RCC 7860 (cell line): ENCODE measurements around the gene CUL7.

Experiments used
- DNase-seq: peaks from one replicate; pipeline ENCODE4 v3.0.0-alpha.2; 2015; ENCODE audit warnings: low spot score
- FAIRE-seq: peaks from 2 replicates; lab custom pipeline; 2012; peaks lifted over from hg19 to GRCh38; lab: Jason Lieb, UNC

CUL7 gene

DNA sequence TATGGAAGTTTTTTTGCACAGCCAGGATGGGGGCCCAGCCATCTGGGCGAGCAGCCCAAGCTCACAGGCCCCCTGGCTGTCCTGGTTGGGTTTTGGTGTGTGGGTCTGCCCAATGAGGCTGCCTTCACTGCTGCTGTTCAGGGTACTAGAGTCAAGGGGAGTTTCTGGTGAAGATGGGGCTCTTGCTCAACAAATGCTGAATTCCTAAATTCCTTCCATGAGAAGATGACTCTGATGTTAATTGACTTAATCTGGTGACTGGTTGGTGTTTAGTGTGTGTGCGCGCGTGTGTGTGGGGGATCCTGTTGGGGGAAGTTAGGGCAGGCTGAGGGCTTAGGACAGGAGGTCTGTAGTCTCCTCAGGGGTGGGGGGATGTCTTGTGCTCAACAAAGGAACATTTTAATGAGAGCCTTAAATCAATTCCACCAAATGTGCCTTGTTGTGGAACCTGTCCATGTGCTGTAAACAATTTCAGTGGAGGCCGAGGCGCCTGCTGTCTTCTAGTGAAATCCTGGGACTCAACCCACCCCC lies 24.4 kb upstream of the CUL7 start:
- DNase-seq = no peak
- FAIRE-seq = no peak

DNA sequence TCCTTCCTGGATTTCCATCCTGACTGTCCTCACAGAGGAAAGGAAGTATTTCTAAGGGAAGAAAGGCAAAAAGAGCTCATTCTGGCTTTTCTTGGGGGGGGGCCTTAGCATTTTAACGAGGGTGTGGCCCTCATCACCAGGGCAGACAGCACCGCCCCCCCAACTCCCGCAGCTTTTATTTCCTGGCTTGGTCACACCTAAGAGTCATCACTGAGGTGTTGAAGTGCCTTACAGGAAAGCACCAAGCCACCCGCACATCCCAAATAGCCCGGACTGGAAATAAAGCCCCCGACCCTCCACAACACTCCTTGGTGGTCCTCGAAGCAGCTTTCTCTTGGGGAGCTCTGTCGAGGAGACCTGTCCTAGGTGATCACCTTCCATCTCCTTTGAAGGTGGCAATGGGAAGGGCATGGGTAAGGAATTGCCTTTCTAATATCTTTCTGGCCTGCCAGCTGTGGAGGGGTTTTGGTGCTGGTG lies 23.7 kb upstream of the CUL7 start:
- FAIRE-seq = no peak
- no peak for DNase-seq

DNA sequence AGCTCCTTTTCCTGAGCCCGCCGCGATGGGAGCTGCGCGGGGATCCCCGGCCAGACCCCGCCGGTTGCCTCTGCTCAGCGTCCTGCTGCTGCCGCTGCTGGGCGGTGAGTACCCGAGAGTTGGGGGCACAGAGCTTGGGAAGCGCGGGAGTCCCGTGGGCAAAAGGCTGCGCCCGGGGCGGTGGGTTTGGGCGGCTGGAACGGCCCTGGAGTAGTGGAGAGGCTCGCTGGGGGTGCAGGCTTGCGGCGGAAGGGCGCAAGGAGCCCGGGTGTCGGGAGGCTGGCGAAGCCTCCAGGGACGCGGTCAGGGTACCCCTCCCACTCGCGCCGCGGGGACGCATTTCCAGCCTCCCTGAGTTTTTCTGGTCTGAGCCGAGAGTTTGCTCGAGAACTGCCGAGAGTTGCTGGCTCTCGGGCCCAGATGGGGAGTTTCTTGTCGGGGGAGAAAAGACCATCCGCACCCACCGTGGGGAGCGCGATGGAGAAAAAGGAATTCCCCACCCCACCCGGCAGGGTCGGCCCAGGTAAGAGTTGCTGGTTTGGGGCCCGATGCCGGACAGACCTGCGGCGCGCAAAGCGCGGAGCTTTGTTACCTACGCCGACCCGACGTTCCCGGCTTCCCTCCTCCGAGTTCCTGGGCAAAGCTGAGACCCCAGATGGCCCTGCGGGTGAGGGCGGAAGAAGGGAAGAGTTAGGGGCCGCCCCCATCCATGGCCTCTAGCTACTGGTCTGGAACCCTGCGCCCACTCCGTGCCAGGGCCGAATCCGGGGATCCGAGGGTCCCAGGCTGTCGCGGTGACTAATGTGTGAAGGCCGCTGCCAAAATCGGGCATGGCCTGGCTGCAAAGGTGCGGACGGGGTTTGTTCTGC lies 23.0 kb upstream of the CUL7 start:
- FAIRE-seq (no peak), DNase-seq (no peak)

DNA sequence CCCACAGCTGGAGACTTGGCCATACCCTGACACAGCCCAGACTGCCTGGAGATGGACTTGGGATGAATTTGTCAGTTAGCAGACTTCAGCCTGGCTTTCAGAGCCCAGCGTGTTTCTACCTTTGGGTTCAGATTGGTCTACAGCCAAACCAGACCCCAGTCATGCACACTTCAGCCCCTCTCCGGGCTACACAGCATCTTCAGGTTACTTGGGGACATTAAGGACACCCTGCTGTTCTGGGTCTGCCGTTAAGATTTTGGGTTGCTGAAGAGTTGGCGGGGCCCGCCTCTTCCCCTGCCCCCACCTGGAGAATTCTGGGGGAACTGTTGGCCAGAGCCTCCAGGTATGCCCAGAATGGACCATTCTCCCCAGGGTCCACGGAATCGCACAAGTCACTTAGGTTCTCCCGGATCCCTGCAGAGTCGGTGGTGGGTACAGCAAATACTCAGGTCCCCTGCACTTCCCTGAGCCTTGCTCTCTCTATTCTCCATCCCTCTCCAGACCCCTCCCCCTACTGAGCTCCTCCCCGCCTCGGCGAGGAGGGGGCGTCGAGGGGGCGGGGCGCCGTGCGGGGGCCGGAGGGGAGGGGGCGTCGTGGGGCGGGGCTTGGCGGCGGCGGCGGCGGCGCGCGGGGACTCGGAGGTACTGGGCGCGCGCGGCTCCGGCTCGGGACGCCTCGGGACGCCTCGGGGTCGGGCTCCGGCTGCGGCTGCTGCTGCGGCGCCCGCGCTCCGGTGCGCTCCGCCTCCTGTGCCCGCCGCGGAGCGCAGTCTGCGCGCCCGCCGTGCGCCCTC lies 22.2 kb upstream of the CUL7 start, which contains the start of gene PTK7:
PTK7 (plus strand) TSS at position 645 of the 794 bp plus-strand sequence. CDS start 175 bp downstream, outside the sequence.
- FAIRE-seq = no peak
- no peak for DNase-seq

DNA sequence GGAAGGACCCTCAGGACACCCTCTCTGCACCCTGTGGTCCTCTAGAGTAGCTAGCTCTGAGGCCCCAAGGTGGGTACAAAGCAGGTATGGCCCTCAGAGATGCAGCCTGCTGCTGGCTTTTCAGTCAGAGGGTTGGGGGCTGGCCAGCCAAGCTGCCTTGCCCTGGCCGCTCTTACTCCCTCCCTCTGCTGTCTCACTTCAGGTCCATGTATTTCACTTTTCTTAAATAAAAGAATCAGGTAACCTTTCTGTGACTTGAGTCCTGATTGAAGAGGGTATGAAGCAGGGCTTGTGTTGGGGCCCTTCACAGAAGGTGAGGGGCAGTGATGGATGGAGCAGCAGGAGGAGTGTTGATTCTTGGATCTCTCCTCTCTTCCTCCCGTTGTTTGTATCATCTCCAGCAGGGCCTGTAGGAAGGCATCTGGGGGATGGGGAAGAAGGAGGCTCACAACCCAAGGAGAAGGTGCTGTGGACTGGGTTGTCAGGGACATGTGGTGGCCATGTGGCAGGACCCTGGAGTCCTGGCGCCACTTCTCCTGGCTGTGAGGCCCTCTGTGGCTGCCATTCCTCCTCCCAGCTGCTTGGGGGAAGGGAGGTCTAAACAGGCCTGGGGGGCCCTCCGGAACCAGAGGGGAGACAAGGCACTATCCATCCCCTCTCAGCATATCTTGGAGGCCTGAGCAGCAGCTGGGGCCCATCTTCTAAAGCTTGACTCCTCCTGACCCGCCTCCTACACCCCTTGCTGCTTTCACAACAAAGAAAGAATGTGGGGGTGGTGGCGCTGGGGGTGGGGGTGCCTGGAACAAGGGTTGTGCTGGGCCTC lies 21.4 kb upstream of the CUL7 start:
- FAIRE-seq (no peak), DNase-seq (no peak)

DNA sequence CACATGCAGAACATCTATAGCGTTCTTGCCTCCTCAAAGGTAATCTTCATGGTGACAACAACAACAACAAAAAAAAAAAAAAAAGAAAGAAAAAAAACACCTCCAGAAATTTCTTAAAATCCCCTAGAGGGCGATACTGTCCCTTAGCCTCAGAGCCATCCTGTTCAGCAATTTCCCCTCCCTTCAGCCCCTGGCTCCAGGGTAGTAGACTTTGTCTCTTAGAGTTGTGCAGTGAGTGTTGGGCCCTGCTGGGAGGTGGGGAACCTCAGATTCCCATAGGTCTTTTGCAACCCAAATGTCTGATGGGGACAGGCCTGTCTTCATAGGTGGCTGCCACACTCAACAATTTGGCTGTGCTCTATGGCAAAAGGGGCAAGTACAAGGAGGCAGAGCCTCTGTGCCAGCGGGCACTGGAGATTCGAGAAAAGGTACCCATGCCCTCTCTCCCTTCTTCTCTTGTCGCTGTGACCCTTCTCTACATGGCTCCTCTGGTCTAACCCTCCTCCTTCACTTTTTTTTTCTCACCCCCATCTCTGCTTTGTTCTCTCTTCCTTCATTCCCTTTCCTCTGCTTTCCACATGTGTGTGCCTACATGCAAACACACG lies 16.5 kb upstream of the CUL7 start:
- DNase-seq (peak; percentile 8), FAIRE-seq (no peak)

DNA sequence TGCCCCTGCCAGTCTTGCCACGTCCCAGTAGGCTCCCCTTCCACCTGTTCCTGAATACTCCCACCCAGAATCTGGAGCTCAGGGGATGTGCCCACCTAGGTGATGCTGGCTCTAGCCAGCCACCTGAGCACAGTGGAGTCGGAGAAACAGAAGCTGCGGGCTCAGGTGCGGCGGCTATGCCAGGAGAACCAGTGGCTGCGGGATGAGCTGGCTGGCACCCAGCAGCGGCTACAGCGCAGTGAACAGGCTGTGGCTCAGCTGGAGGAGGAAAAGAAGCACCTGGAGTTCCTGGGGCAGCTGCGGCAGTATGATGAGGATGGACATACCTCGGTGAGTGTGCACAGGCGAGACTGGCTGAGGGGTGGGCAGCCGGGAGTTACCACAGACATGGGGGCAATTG lies 9.2 kb upstream of the CUL7 start:
- DNase-seq = no peak
- FAIRE-seq = no peak

DNA sequence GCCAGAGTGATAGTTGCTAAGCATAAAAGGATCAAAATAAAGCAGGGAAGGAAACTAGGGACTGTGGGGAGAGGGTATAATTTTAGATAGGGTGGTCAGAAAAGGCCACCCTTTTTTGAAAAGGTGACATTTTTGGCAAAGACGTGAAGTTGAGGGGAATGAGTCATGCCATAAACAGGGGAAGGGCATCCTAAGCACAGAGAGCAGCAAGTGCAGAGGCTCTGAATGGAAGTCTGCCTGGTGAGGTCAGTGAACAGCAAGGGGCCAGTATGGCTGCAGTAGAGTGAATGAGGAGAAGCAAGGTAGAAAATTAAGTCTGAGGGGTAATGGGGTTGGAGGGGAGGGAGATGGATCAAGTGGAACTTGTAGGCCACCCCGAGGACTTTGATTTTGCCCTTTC lies 8.2 kb upstream of the CUL7 start:
- FAIRE-seq (no peak), DNase-seq (no peak)

DNA sequence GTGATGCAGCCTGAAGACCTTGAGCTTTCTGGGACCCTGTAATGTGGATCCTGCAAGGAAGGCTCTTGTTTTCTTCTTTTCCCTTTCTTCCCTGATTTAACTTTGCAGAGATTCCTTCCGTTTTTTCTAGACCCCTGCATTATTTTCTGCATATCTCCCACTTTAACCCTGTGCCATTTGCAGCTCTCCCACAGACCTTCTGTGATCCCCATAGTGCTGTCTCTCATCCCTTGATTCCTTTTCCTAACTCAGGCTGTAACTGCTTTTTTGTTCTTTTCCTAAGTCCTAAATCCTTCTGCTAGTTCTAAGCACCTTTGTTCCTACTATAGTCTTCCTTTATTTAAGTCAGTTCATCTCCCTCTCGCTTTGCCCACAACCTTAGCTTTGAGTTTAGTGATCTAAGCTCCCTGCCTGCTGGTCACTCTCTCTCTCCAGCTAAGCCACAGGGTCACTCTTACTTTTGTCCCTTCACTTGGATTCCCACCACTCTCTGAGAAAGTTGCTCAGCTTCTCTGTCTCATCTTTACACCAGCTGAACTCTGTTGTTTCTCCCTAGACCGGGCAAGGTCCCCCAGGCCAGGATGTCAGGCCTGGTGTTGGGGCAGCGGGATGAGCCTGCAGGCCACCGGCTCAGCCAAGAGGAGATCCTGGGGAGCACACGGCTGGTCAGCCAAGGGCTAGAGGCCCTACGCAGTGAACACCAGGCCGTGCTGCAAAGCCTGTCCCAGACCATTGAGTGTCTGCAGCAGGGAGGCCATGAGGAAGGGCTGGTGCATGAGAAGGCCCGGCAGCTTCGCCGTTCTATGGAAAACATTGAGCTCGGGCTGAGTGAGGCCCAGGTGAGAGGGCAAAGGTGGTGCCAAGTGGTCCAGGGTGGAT lies 7.3 kb upstream of the CUL7 start:
- FAIRE-seq (no peak), DNase-seq (no peak)

DNA sequence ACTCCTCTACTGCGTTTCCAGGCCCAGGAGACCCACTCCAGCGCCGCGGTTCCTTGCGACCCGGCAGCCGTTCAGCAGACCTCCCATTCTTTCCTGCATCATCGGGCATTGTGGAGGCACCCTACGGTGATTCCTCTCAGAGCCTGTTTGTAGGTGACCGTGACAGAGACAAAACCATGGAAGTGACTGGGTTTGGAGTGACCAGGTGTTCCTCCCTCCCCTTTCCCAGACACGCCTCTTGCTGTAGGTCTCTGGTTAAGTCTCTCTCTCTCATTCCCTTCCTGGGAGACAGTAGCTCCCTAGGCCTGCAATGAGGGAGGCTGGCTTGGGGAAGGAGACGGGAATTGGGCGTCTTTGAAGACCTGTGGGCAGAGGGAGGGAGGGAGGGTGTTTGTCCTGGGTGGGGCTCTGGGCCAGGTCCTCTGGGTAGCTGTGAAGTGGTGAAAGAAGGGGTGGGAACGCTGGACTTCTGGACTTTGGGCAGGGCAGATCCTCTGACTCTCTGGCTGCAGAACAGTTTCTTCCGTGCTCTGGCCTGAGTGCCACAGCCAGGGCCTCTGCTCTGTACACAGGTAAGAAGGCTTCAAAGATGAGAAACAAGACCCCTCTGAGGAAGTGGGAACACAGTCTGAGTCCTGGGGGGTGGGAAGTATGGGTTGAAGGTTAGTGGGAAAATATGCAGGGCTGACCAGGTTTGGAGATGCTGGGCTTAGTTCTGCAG lies 6.5 kb upstream of the CUL7 start:
- no peak for FAIRE-seq
- DNase-seq = no peak

DNA sequence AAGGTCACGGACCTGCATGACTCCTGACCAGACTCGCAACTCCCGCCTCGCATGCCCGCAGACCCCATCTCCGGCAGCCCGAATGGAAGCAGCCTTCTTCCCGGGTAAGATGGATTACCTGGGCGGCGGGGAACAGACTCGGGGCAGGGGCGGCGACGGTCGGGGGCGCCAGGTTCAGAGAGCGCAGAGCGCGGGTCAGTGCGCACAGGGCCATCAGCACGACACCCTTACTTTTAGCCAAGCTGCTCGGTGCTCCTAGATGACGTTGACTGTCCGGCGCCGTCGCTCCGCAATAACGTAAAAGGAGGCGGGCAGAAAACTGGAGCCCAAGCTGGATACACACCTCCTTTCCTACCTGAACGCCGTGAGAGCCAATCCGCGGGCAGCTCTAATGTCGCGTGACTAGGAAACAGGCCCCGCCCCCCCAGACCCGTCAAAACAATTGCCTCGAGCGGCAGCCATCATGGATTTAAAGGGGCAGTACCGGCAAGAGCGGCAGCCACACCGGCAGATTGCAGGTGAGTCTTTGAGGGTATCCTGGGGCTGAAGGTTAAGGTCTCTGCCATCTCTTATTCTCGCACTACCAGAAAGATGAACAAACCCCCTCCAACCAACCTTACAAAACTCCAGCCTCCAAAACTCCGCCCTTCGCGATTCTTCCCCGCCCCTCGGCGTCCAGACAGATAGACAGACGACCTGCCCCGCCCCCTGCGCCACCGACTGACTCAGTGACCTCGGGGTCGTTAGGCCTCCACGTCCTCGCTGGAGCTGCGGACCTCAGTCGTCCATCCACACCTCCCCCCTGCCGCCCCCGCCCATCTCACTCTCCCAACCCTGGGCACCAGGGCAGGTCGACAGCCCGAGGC lies 5.8 kb upstream of the CUL7 start, which contains the start of the genes KLC4 and MRPL2:
KLC4 (plus strand) TSS at position 464 of the 866 bp plus-strand sequence. CDS start 1,705 bp downstream, outside the sequence.
MRPL2 (minus strand) TSS at position 267 of the 866 bp plus-strand sequence; CDS start at position 214, 53 bp downstream.
- peak; percentile 95 for DNase-seq
- peak; percentile 58 for FAIRE-seq

DNA sequence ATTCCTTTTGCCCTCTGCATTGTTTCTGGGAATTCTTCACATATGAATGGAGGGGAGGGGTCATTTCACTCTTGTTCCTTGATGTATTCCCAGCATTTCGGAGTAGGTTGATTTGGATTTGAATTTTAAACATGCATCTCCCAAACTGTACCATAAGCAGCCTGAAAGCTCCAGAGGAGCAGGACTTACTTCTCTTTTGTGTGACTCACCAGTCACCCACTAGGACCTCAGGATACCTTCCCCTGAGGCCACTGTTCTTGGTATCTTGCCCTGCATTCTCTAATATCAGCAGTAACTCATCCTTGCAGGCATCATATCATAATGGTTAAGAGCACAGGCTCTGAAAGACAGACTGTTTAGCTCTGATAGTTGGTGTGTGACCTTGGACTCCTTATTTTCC lies 4.9 kb upstream of the CUL7 start:
- DNase-seq (no peak), FAIRE-seq (no peak)

DNA sequence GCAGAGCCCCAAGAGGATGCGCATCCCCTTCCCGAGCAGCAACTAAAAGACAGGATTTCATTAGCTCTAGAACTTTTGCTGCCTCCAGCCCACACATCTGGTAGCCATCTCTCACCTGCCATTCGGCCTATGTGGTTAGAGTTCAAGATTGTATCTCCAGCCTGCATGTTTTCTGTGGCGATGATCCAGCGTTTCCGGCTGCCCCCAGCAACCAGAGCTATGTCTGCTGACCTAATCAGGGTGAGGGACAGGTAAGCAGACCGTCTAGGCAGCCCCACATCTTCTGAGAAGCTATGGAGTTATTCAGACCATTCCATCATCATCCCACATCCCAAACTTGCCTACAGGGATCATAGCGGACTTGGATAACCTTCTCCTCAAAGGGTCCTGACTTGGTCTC lies 2.3 kb upstream of the CUL7 start:
- DNase-seq = no peak

DNA sequence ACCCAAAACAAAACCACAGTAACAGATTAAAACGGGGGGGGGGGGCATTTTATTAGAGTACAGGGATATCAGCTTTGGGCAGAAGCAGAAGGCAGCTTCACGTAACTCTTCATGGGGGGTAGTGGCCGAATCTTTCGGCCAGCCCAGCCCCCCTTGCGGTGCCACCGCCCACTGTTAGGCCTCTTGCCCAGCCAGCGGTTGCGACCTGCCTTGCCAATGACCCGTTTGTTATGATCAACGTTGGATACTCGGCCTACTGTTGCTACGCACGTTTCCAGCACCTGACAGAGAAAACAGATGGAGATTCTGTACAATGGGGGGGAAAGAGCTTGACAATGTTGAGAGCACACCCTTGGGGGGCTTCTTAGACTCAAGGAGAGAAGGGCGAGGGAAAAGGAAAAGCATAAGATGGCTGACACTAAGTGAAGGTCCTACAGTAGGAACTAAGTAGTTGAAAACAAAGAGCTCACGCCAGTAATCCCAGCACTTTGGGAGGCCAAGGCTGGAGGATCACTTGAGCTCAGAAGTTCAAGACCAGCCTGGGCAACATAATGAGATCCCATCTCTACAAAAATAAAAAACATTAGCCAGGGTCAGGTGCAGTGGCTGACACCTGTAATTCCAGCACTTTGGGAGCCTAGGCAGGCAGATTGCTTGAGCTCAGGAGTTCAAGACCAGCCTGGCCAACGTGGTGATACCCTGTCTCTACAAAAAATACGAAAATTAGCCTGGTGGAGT lies 724 bp upstream of the CUL7 start:
- no peak for DNase-seq
- no peak for FAIRE-seq

More for the DNA sequence above, 2.3 kb upstream of the CUL7 start:
- FAIRE-seq = no peak

DNA sequence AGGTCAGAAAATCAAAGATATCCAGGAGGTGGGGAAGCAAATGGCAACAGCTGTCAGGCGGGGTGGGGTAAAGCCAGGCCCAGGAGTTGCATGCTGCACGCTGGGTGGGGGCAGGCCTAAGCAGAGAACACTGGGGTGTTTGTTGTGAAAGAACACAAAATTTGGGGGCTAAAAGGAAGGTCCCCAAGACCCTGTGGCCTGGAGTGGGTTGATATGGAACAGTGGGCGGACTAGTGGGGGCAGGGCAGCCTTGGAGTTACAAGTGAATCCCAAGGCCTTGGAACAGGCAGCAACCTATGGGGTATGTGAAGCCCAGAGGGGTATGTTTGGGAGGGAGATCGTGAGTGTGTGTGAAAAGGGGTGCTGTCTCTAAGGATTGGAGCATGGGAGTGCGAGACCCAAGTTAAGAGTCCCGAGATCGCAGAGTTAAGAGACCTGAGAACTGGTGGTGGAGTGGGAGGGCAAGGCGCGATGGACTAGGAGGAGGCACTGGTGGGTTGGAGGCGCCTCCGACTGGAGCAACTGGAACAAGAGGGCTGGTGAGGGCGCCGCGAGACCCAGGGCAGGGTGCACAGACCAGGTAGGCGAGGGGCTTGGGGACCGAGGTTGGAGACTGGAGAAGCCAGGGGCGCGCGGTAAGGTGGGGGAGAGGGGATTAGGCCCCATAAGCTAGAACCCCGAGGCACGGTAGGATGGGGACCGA lies 658 bp downstream of the CUL7 start:
- no peak for FAIRE-seq

DNA sequence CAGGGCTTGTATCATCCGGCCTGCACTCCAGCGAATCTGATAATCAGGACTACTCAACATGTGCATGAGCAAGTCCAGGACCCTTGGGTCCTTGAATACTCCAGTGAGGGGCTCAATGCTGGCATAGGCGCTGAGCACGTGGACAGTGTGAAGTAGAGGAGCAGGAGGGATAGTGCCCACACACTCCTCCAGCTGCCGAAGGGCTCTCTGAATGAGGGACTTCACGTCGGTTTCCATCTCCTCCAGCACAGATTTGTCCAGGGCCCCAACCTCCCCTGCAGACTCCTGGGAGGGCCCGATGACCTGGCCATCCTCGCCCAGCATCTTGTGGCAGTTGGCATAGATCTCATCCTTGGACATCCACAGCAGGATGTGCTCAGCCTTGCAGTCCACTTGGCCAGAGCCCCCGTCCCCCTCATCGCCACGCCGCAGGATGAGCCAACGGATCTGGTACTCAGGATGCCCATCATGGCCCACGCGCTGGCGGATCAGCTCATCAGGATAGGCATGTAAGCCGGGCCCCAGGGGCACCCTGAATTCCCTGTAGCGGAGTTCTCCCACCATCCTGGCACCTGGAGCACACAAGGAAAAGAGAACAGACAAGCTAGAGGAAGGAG lies 1.3 kb downstream of the CUL7 start:
- DNase-seq = no peak
- no peak for FAIRE-seq

More for the DNA sequence above, 658 bp downstream of the CUL7 start:
- DNase-seq = no peak
